SK-N-MC (cell line): ENCODE measurements around the gene PDE6A.

Source experiments
- EZH2 ChIP-seq: fragments of 200-600 bp; sonication (generic); IDR thresholded peaks from one replicate; pipeline ENCODE4 v1.6.1; 2017; ENCODE audit warnings: antibody characterized with exemption
- POLR2AphosphoS5 ChIP-seq: IDR thresholded peaks from 2 replicates; pipeline ENCODE4 v1.6.1; 2012; ENCODE audit warnings: mild to moderate bottlenecking, low read depth, low read length, borderline replicate concordance

DNA sequence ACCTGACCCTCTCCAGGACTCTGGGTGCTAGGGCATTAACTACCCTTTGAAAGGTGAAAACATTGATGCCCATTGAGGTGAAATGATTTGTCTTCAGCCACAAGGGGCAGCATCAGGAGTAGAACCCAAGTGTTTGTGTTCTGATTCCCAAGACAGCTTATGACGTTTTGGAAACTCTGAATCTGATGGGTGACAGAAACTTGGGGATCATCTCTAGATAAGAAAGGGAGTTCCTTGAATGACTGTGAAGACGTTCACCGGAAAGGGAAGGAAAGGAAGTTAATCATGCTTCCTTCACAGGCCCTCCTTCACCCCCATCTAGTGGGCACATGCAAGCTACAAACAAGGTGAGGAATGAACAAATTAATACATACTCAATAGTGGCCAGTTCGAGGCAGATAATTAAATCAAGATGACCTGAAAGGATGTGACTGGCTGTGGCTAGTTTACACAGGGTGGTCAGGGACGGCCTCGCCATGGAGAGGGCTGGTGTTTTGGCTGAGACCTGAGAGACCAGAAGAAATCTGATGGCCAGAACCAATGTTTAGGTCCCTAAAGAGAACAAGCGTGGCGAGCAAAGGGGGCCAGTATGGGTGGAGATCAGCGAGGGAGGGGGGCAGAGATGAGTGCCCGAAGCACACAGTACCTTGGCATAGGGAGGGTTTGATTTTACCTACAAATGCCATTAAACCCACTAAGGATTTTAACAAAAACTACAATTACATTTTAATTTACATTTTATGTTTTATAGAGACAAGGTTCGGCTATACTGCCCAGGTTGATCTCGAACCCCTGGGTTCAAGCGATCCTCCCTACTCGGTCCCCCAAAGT, 15.0 kb upstream of the PDE6A start:
- TF ChIP-seq POLR2AphosphoS5 (no peak), EZH2 (no peak)
